Mesenchymal stem cell (in vitro differentiated cells and primary cell): ENCODE measurements around the gene RNF10. TPM values are rescaled to one million over a fixed set of nuclear protein-coding genes. Genes with fewer than 3 reads are reported as not detected.

Experiments used
- DNase-seq: peaks from one replicate; pipeline ENCODE4 v3.0.0-alpha.2; 2013
- H2AFZ ChIP-seq: one replicate; pipeline ENCODE4 v1.6.1; 2013; ENCODE audit warnings: low read depth, mild to moderate bottlenecking, control low read depth, inconsistent platforms, low read length, moderate library complexity
- H2AK5ac ChIP-seq: 2 replicates; pipeline ENCODE4 v1.6.1; 2013; ENCODE audit warnings: low read length, moderate library complexity, mild to moderate bottlenecking, inconsistent platforms; ENCODE audit not compliant: severe bottlenecking
- H2BK120ac ChIP-seq: one replicate; pipeline ENCODE4 v1.6.1; 2013; ENCODE audit warnings: low read depth, mild to moderate bottlenecking, inconsistent platforms, low read length, moderate library complexity
- H2BK12ac ChIP-seq, 2 experiments: one replicate each; pipeline ENCODE4 v1.6.1; 2013; ENCODE audit warnings: inconsistent platforms in 2 of 2, low read length in 2 of 2, mild to moderate bottlenecking in 2 of 2, moderate library complexity in 2 of 2, control low read depth in 1 of 2
- H2BK15ac ChIP-seq: one replicate; pipeline ENCODE4 v1.6.1; 2013; ENCODE audit warnings: mild to moderate bottlenecking, low read depth, inconsistent platforms; ENCODE audit not compliant: poor library complexity, severe bottlenecking
- H2BK5ac ChIP-seq: 2 replicates; pipeline ENCODE4 v1.6.1; 2013; ENCODE audit warnings: low read depth, mild to moderate bottlenecking, low read length, control low read depth, inconsistent platforms; ENCODE audit not compliant: poor library complexity, severe bottlenecking
- H3K14ac ChIP-seq, 2 experiments: one replicate each; pipeline ENCODE4 v1.6.1; 2013; ENCODE audit warnings: inconsistent platforms in 2 of 2, low read length in 2 of 2, control low read depth in 1 of 2, mild to moderate bottlenecking in 1 of 2, moderate library complexity in 1 of 2
- H3K18ac ChIP-seq, 2 experiments: one replicate each; pipeline ENCODE4 v1.6.1; 2013; ENCODE audit warnings: inconsistent platforms in 2 of 2, low read length in 2 of 2, control low read depth in 1 of 2, low read depth in 1 of 2, mild to moderate bottlenecking in 1 of 2
- H3K23ac ChIP-seq, 2 experiments: one replicate each; pipeline ENCODE4 v1.6.1; 2013; ENCODE audit warnings: inconsistent platforms in 2 of 2, low read length in 2 of 2, mild to moderate bottlenecking in 2 of 2, moderate library complexity in 2 of 2, control low read depth in 1 of 2
- H3K27ac ChIP-seq: 2 replicates; pipeline ENCODE4 v1.5.1; 2013; ENCODE audit warnings: mild to moderate bottlenecking, moderate library complexity, low read length, control low read depth, inconsistent platforms; ENCODE audit not compliant: poor library complexity, severe bottlenecking
- H3K27me3 ChIP-seq, 2 experiments: 2 replicates each; pipeline versions ENCODE4 v1.6.1 to v1.7.0; 2013; ENCODE audit warnings: low read length in 2 of 2, mild to moderate bottlenecking in 2 of 2, moderate library complexity in 2 of 2, control low read depth in 1 of 2, inconsistent platforms in 1 of 2; ENCODE audit not compliant: control insufficient read depth in 1 of 2, insufficient read depth in 1 of 2
- H3K36me3 ChIP-seq, 2 experiments: 2 replicates each; pipeline versions ENCODE4 v1.6.1 to v1.7.0; 2013; ENCODE audit warnings: low read length in 2 of 2, control low read depth in 1 of 2, inconsistent platforms in 1 of 2, low read depth in 1 of 2, mild to moderate bottlenecking in 1 of 2; ENCODE audit not compliant: insufficient read depth in 2 of 2, control insufficient read depth in 1 of 2
- H3K4ac ChIP-seq, 2 experiments: one replicate each; pipeline ENCODE4 v1.6.1; 2013; ENCODE audit warnings: inconsistent platforms in 2 of 2, low read length in 2 of 2, mild to moderate bottlenecking in 2 of 2, moderate library complexity in 2 of 2, control low read depth in 1 of 2, low read depth in 1 of 2
- H3K4me1 ChIP-seq: 2 replicates; pipeline ENCODE4 v1.6.1; 2013; ENCODE audit warnings: low read depth, low read length, control low read depth; ENCODE audit not compliant: control insufficient read depth, insufficient read depth
- H3K4me2 ChIP-seq: 2 replicates; pipeline ENCODE4 v1.6.1; 2013; ENCODE audit warnings: low read length, mild to moderate bottlenecking, inconsistent platforms; ENCODE audit not compliant: poor library complexity, severe bottlenecking
- H3K4me3 ChIP-seq, 2 experiments: 2 replicates each; pipeline versions ENCODE4 v1.5.1 to v1.7.0; 2013; ENCODE audit warnings: low read length in 2 of 2, mild to moderate bottlenecking in 2 of 2, control low read depth in 1 of 2, low read depth in 1 of 2; ENCODE audit not compliant: insufficient read depth in 1 of 2
- H3K79me1 ChIP-seq: replicated peaks from 2 replicates; pipeline ENCODE4 v1.6.1; 2013; ENCODE audit warnings: mild to moderate bottlenecking, control low read depth, low read length, inconsistent platforms; ENCODE audit not compliant: poor library complexity, severe bottlenecking
- H3K9ac ChIP-seq: 2 replicates; pipeline ENCODE4 v1.7.0; 2013; ENCODE audit warnings: mild to moderate bottlenecking, low read length, moderate library complexity
- H3K9me3 ChIP-seq: 2 replicates; pipeline ENCODE4 v1.7.0; 2013; ENCODE audit warnings: mild to moderate bottlenecking, low read length; ENCODE audit not compliant: control insufficient read depth
- H4K8ac ChIP-seq: one replicate; pipeline ENCODE4 v1.6.1; 2013; ENCODE audit warnings: inconsistent platforms, mild to moderate bottlenecking, low read length, moderate library complexity
- H4K91ac ChIP-seq: one replicate; pipeline ENCODE4 v1.6.1; 2013; ENCODE audit warnings: mild to moderate bottlenecking, low read length, inconsistent platforms
- WGBS: methylation state at CpG from one replicate; pipeline ENCODE4 v1.1.7; 2013; ENCODE audit warnings: mixed read lengths; 5-methylcytosine and 5-hydroxymethylcytosine counted together
- small RNA-seq: library from polyadenylated mRNA; stranded (forward); fragments of <200 nt; extraction: miRNeasy Mini kit (QIAGEN cat#:217004); gene quantifications from one replicate; pipeline ENCODE3, GENCODE V24; 2013; ENCODE audit warnings: low read depth

The RNF10 gene

GRCh38 chr12:120620624-120621023 is 86.5 kb downstream of the RNF10 start:
- no peak overlapping the region for H3K27ac ChIP-seq
- no peak overlapping the region for H2BK5ac ChIP-seq
- H3K14ac ChIP-seq, result no peak overlapping the region
- H3K18ac ChIP-seq, result no peak overlapping the region
- peaks cover under 1% of the 10 kb centered on the region for H3K4me1 ChIP-seq
- H3K4me2 ChIP-seq, result no peak overlapping the region
- peaks cover 3% of the 10 kb centered on the region for H3K9me3 ChIP-seq
- DNase-seq, result no peak
- no peak overlapping the region for H2AFZ ChIP-seq
- H3K4me3 ChIP-seq, result no peak overlapping the region
- H3K4ac ChIP-seq, result no peak overlapping the region
- no peaks in the 10 kb centered on the region for H3K36me3 ChIP-seq
- H2BK15ac ChIP-seq, result no peak overlapping the region
- no peak overlapping the region for H3K9ac ChIP-seq
- no peak overlapping the region for H2BK120ac ChIP-seq
- no peak overlapping the region for H2BK12ac ChIP-seq
- no peaks in the 10 kb centered on the region for H3K79me1 ChIP-seq
- no peak overlapping the region for H2AK5ac ChIP-seq
- H3K27me3 ChIP-seq, result peaks cover 34 to 45% of the 10 kb centered on the region in 2 experiments
- H4K8ac ChIP-seq, result no peak overlapping the region
- WGBS, result 85% methylated on average over 1 of the region's 2 CpGs
- no peak overlapping the region for H3K23ac ChIP-seq
- H4K91ac ChIP-seq, result no peak overlapping the region

GRCh38 chr12:120625557-120626419 is 91.6 kb downstream of the RNF10 start:
- Histone ChIP-seq H3K4me2 (no peak overlapping the region), H2BK15ac (no peak overlapping the region), H2BK12ac (no peak overlapping the region), H3K79me1 (no peaks in the 10 kb centered on the region), H3K9ac (no peak overlapping the region), H3K18ac (no peak overlapping the region), H2AK5ac (no peak overlapping the region), H4K91ac (no peak overlapping the region), H3K36me3 (no peaks in the 10 kb centered on the region), H2AFZ (no peak overlapping the region), H3K14ac (no peak overlapping the region), H2BK120ac (no peak overlapping the region), H3K4ac (no peak overlapping the region), H3K27me3 (peaks cover 23 to 33% of the 10 kb centered on the region in 2 experiments), H3K9me3 (no peaks in the 10 kb centered on the region), H3K4me1 (peaks cover 4% of the 10 kb centered on the region), H3K27ac (no peak overlapping the region), H3K23ac (no peak overlapping the region), H3K4me3 (no peak overlapping the region), H2BK5ac (no peak overlapping the region), H4K8ac (no peak overlapping the region)
- no peak for DNase-seq
- 71% methylated on average over 26 of the region's 26 CpGs for WGBS

Small RNA genes lying within 50 kb of the gene (small RNA-seq; reads per million reads assigned to genes)
- gene RF00019, result not detected
